NCI-H1105 treated with DMSO at 0.1 percent for 48 hours (cell line): ENCODE data around the gene RAPGEF1.
A peak's percentile ranks its signal among the peaks of the same experiment; 100 is the strongest.
"Not testable (repeated sequence)": the region's sequence is repeated elsewhere in the genome, so short reads cannot be mapped to it uniquely, and the experiment has no call there.

ENCODE experiments used
- DNase-seq: peaks from one replicate; lab custom pipeline; 2025; lab: John Stamatoyannopoulos, UW

RAPGEF1 gene

GRCh38 chr9:131727795-131728545 is 11.9 kb downstream of the RAPGEF1 start:
- no peak for DNase-seq

- DNase-seq = no peak
Measured at GRCh38 chr9:131727184-131727759, 12.6 kb downstream of the RAPGEF1 start.

GRCh38 chr9:131724683-131725082 is 15.2 kb downstream of the RAPGEF1 start:
- DNase-seq = no peak

- peak; percentile 5 for DNase-seq
Measured at GRCh38 chr9:131723632-131724031, 16.2 kb downstream of the RAPGEF1 start.

- peak; percentile 84 for DNase-seq
Measured at GRCh38 chr9:131722255-131722654, 17.6 kb downstream of the RAPGEF1 start.

GRCh38 chr9:131721076-131721475 is 18.8 kb downstream of the RAPGEF1 start:
- no peak for DNase-seq

GRCh38 chr9:131720330-131720729 is 19.5 kb downstream of the RAPGEF1 start:
- no peak for DNase-seq

- DNase-seq = no peak
Measured at GRCh38 chr9:131719262-131719908, 20.5 kb downstream of the RAPGEF1 start.

GRCh38 chr9:131717719-131718460 is 22.0 kb downstream of the RAPGEF1 start:
- no peak for DNase-seq

GRCh38 chr9:131715906-131716305 is 24.0 kb downstream of the RAPGEF1 start:
- no peak for DNase-seq

GRCh38 chr9:131714821-131715220 is 25.1 kb downstream of the RAPGEF1 start:
- no peak for DNase-seq

- DNase-seq = no peak
Measured at GRCh38 chr9:131714161-131714646, 25.7 kb downstream of the RAPGEF1 start.

GRCh38 chr9:131713016-131713415 is 26.9 kb downstream of the RAPGEF1 start:
- DNase-seq = no peak

GRCh38 chr9:131712151-131712716 is 27.6 kb downstream of the RAPGEF1 start:
- no peak for DNase-seq

GRCh38 chr9:131709771-131710431 is 30.0 kb downstream of the RAPGEF1 start:
- DNase-seq = no peak

GRCh38 chr9:131709010-131709770 is 30.7 kb downstream of the RAPGEF1 start:
- DNase-seq = not testable (repeated sequence)

GRCh38 chr9:131708226-131709002 is 31.5 kb downstream of the RAPGEF1 start:
- DNase-seq = no peak

GRCh38 chr9:131707733-131708157 is 32.1 kb downstream of the RAPGEF1 start:
- DNase-seq = no peak

GRCh38 chr9:131707050-131707449 is 32.8 kb downstream of the RAPGEF1 start:
- DNase-seq = no peak

- DNase-seq = no peak
Measured at GRCh38 chr9:131706608-131706970, 33.3 kb downstream of the RAPGEF1 start.
